Neural cell (in vitro differentiated cells): ENCODE data around the gene NEURL3. TPM values are rescaled to one million over a fixed set of nuclear protein-coding genes. Genes with fewer than 3 reads are reported as not detected.

Experiments used
- H2AFZ ChIP-seq: fragments of 200-600, 300-800 bp; sonication (generic), shearing (Covaris generic); 2 replicates; pipeline ENCODE4 v1.6.0; 2014; ENCODE audit warnings: low read depth, mild to moderate bottlenecking, antibody characterized with exemption, low read length, moderate library complexity
- H3F3A ChIP-seq: fragments of 200-600 bp; shearing (Covaris generic); 2 replicates; pipeline ENCODE4 v1.6.1; 2016; ENCODE audit warnings: mild to moderate bottlenecking, moderate library complexity, mixed read lengths, antibody characterized with exemption, low read length; ENCODE audit not compliant: insufficient read depth, poor library complexity, severe bottlenecking
- H3K27ac ChIP-seq: fragments of 200-600, 300-800 bp; sonication (generic), shearing (Covaris generic); 2 replicates; pipeline ENCODE4 v1.5.1; 2014; ENCODE audit warnings: mild to moderate bottlenecking, low read length, moderate library complexity
- H3K27me3 ChIP-seq: fragments of 300-800, 200-600 bp; sonication (generic), shearing (Covaris generic); 2 replicates; pipeline ENCODE4 v1.6.0; 2014; ENCODE audit warnings: mild to moderate bottlenecking, low read depth, low read length, moderate library complexity; ENCODE audit not compliant: insufficient read depth
- H3K36me3 ChIP-seq: fragments of 300-800, 200-600 bp; sonication (generic), shearing (Covaris generic); 2 replicates; pipeline ENCODE4 v1.5.1; 2014; ENCODE audit warnings: mild to moderate bottlenecking, antibody characterized with exemption, low read length, moderate library complexity; ENCODE audit not compliant: insufficient read depth
- H3K4me2 ChIP-seq: fragments of 300-800, 200-600 bp; sonication (generic), shearing (Covaris generic); 2 replicates; pipeline ENCODE4 v1.6.0; 2014; ENCODE audit warnings: mild to moderate bottlenecking, low read length
- H3K4me3 ChIP-seq: fragments of 300-800, 200-600 bp; sonication (generic), shearing (Covaris generic); 2 replicates; pipeline ENCODE4 v1.5.1; 2014; ENCODE audit warnings: mild to moderate bottlenecking, low read length, moderate library complexity
- H3K79me2 ChIP-seq: fragments of 200-600 bp; shearing (Covaris generic); replicated peaks from 2 replicates; pipeline ENCODE4 v1.6.0; 2014; ENCODE audit warnings: mild to moderate bottlenecking, low read length, moderate library complexity; ENCODE audit not compliant: insufficient read depth
- H3K9ac ChIP-seq: fragments of 300-800, 200-600 bp; sonication (generic), shearing (Covaris generic); 2 replicates; pipeline ENCODE4 v1.6.1; 2016; ENCODE audit warnings: mild to moderate bottlenecking, low read length, mixed read lengths
- H3K9me2 ChIP-seq: fragments of 200-600 bp; shearing (Covaris generic); 2 replicates; pipeline ENCODE4 v1.6.1; 2016; ENCODE audit warnings: mild to moderate bottlenecking, low read length, mixed read lengths; ENCODE audit not compliant: insufficient read depth
- H3K9me3 ChIP-seq: fragments of 200-600, 300-800 bp; sonication (generic), shearing (Covaris generic); 2 replicates; pipeline ENCODE4 v1.6.1; 2016; ENCODE audit warnings: mild to moderate bottlenecking, mixed run types, low read length, moderate library complexity, mixed read lengths
- H4K20me1 ChIP-seq: fragments of 200-600 bp; shearing (Covaris generic); 2 replicates; pipeline ENCODE4 v1.6.1; 2016; ENCODE audit warnings: mild to moderate bottlenecking, mixed run types; ENCODE audit not compliant: insufficient read depth
- CTCF ChIP-seq: fragments of 450-650 bp; IDR thresholded peaks from 2 replicates; pipeline ENCODE4 v1.5.1; 2014; ENCODE audit warnings: antibody characterized with exemption, mild to moderate bottlenecking, moderate library complexity; ENCODE audit not compliant: poor library complexity, severe bottlenecking
- EZH2 ChIP-seq: fragments of 200-600, 300-800 bp; shearing (Covaris generic), sonication (generic); IDR thresholded peaks from 2 replicates; pipeline ENCODE4 v1.6.1; 2014; ENCODE audit warnings: antibody characterized with exemption, low read length, borderline replicate concordance, mild to moderate bottlenecking; ENCODE audit not compliant: insufficient read depth, poor library complexity, severe bottlenecking
- MXI1 ChIP-seq: fragments of 450-650 bp; conservative IDR thresholded peaks from 2 replicates; pipeline ENCODE4 v1.6.1; 2014; ENCODE audit warnings: antibody characterized with exemption, mild to moderate bottlenecking; ENCODE audit not compliant: poor library complexity, severe bottlenecking
- POLR2AphosphoS5 ChIP-seq: IDR thresholded peaks from 2 replicates; pipeline ENCODE4 v1.6.1; 2012
- SMC3 ChIP-seq: fragments of 450-650 bp; conservative IDR thresholded peaks from 2 replicates; pipeline ENCODE4 v1.6.1; 2014; ENCODE audit warnings: antibody characterized with exemption, mild to moderate bottlenecking, moderate library complexity; ENCODE audit not compliant: poor library complexity
- TAF1 ChIP-seq: IDR thresholded peaks from 2 replicates; pipeline ENCODE4 v1.6.1; 2012; ENCODE audit warnings: low read depth
- polyA plus RNA-seq: library from polyadenylated mRNA; depleted of rRNA; stranded (reverse); fragments of >200 nt; gene quantifications from 2 replicates; pipeline ENCODE4 v1.2.3, GENCODE V29; 2014

Gene NEURL3
- polyA plus RNA-seq, 1 donor from 2014 or later: not detected

- Histone ChIP-seq H3K27ac (no peak overlapping the region), H3K27me3 (peaks cover 36% of the 10 kb centered on the region), H3K9ac (no peak overlapping the region), H3K36me3 (no peaks in the 10 kb centered on the region), H3F3A (no peaks in the 10 kb centered on the region), H2AFZ (no peak overlapping the region), H3K4me2 (no peak overlapping the region), H3K9me3 (no peaks in the 10 kb centered on the region), H3K4me3 (no peak overlapping the region), H4K20me1 (no peaks in the 10 kb centered on the region), H3K79me2 (no peaks in the 10 kb centered on the region), H3K9me2 (no peaks in the 10 kb centered on the region)
- TF ChIP-seq EZH2: no peak
Measured at GRCh38 chr2:96535331-96535730, 30.2 kb upstream of the NEURL3 start.

GRCh38 chr2:96534701-96535181, 29.6 kb upstream of the NEURL3 start:
- no peak overlapping the region for H3K27ac ChIP-seq

DNA sequence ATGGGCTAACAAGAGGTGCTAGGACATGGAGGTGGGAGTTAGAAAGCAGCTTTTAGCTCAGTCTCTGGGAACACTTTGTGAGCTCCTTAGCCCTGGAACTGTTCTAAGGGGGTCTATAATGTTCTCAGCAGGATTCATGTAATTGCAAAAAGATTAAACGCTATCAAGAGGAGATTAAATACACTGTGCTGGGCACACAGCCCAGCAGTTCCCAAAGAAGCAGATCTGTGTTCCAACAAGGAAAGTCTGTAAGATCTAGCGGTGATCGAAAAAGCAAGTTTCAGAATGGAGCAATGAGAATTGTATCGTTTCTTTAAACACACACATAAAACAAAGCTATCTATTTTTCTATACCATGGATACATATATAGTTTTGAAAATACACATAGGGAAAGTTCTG, 29.0 kb upstream of the NEURL3 start:
- H3K9me3 ChIP-seq: no peaks in the 10 kb centered on the region
- H3K9ac ChIP-seq: no peak overlapping the region
- H3K36me3 ChIP-seq: no peaks in the 10 kb centered on the region
- H3K27ac ChIP-seq: no peak overlapping the region
- H3K79me2 ChIP-seq: no peaks in the 10 kb centered on the region
- H3K4me2 ChIP-seq: no peak overlapping the region
- TF ChIP-seq CTCF (no peak), SMC3 (no peak)
- no peak overlapping the region for H3K4me3 ChIP-seq
- no peaks in the 10 kb centered on the region for H4K20me1 ChIP-seq
- H2AFZ ChIP-seq: no peak overlapping the region
- no peaks in the 10 kb centered on the region for H3F3A ChIP-seq
- peaks cover 27% of the 10 kb centered on the region for H3K27me3 ChIP-seq
- no peaks in the 10 kb centered on the region for H3K9me2 ChIP-seq

More at GRCh38 chr2:96534701-96535181, 29.6 kb upstream of the NEURL3 start:
- H2AFZ ChIP-seq: no peak overlapping the region
- no peaks in the 10 kb centered on the region for H3K9me2 ChIP-seq
- peaks cover 30% of the 10 kb centered on the region for H3K27me3 ChIP-seq
- H4K20me1 ChIP-seq: no peaks in the 10 kb centered on the region
- H3K4me3 ChIP-seq: no peak overlapping the region
- no peaks in the 10 kb centered on the region for H3F3A ChIP-seq
- no peaks in the 10 kb centered on the region for H3K36me3 ChIP-seq
- no peak overlapping the region for H3K9ac ChIP-seq
- H3K9me3 ChIP-seq: no peaks in the 10 kb centered on the region
- TF ChIP-seq SMC3 (no peak), TAF1 (no peak), POLR2AphosphoS5 (no peak), MXI1 (no peak), EZH2 (no peak), CTCF (no peak)
- H3K4me2 ChIP-seq: no peak overlapping the region
- H3K79me2 ChIP-seq: no peaks in the 10 kb centered on the region
